Osteoblast (primary cell): ENCODE measurements around the gene MGAT2. TPM values are rescaled to one million over a fixed set of nuclear protein-coding genes. Genes with fewer than 3 reads are reported as not detected.
A peak's percentile ranks its signal among the peaks of the same experiment; 100 is the strongest.
"Not testable (repeated sequence)": the region's sequence is repeated elsewhere in the genome, so short reads cannot be mapped to it uniquely, and the experiment has no call there.

Experiments
- DNase-seq: peaks from one replicate; pipeline ENCODE4 v3.0.0; 2011; ENCODE audit warnings: low spot score, mixed read lengths; ENCODE audit not compliant: insufficient read length; ENCODE audit errors: missing footprints
- H2AFZ ChIP-seq: 2 replicates; pipeline ENCODE4 v1.6.0; 2011; ENCODE audit warnings: mild to moderate bottlenecking, low read length
- H3K27ac ChIP-seq: 2 replicates; pipeline ENCODE4 v1.5.1; 2011; ENCODE audit warnings: mild to moderate bottlenecking, low read depth, low read length, moderate library complexity
- H3K27me3 ChIP-seq: 2 replicates; pipeline ENCODE4 v1.6.0; 2012; ENCODE audit warnings: mild to moderate bottlenecking, control low read depth, inconsistent platforms, low read length, moderate library complexity; ENCODE audit not compliant: insufficient read depth
- H3K36me3 ChIP-seq: 2 replicates; pipeline ENCODE4 v1.5.1; 2011; ENCODE audit warnings: mild to moderate bottlenecking, low read length, control low read depth, moderate library complexity; ENCODE audit not compliant: insufficient read depth
- H3K4me1 ChIP-seq: 2 replicates; pipeline ENCODE4 v1.5.1; 2011; ENCODE audit warnings: mild to moderate bottlenecking, low read length, control low read depth, moderate library complexity; ENCODE audit not compliant: insufficient read depth
- H3K4me2 ChIP-seq: 2 replicates; pipeline ENCODE4 v1.6.0; 2011; ENCODE audit warnings: mild to moderate bottlenecking, low read length; ENCODE audit not compliant: insufficient read depth
- H3K4me3 ChIP-seq: fragments of 200-600 bp; sonication (generic); 3 replicates; pipeline ENCODE4 v1.5.1; 2012; ENCODE audit warnings: mild to moderate bottlenecking, low read length, inconsistent platforms; ENCODE audit not compliant: insufficient read depth
- H3K79me2 ChIP-seq: 2 replicates; pipeline ENCODE4 v1.6.0; 2012; ENCODE audit warnings: mild to moderate bottlenecking, low read length, control low read depth, inconsistent platforms; ENCODE audit not compliant: insufficient read depth
- H3K9me3 ChIP-seq: 2 replicates; pipeline ENCODE4 v1.5.1; 2011; ENCODE audit warnings: low read depth, low read length, control low read depth
- H4K20me1 ChIP-seq: 2 replicates; pipeline ENCODE4 v1.6.0; 2012; ENCODE audit warnings: mild to moderate bottlenecking, low read length, control low read depth; ENCODE audit not compliant: insufficient read depth
- CTCF ChIP-seq: IDR thresholded peaks from 2 replicates; pipeline ENCODE4 v1.5.1; 2011; ENCODE audit warnings: mild to moderate bottlenecking, low read depth, low read length, moderate library complexity; ENCODE audit errors: extremely low read depth
- total RNA-seq: library from RNA; depleted of rRNA; stranded (reverse); fragments of >200 nt; gene quantifications from 2 replicates; pipeline ENCODE4 v1.2.3, GENCODE V29; 2012

The MGAT2 gene
- total RNA-seq, 1 donor: 63.0 TPM

GRCh38 chr14:49584058-49584457, 36.5 kb upstream of the MGAT2 start:
- Histone ChIP-seq H3K36me3 (peaks cover 31% of the 10 kb centered on the region), H3K4me2 (peak overlapping the region; percentile 82), H3K27ac (peak overlapping the region; percentile 93), H3K4me1 (peaks cover 22% of the 10 kb centered on the region), H3K9me3 (no peaks in the 10 kb centered on the region), H3K4me3 (peak overlapping the region; percentile 93), H3K27me3 (no peaks in the 10 kb centered on the region), H2AFZ (no peak overlapping the region), H3K79me2 (peaks cover 67% of the 10 kb centered on the region), H4K20me1 (peaks cover 39% of the 10 kb centered on the region)
- TF ChIP-seq CTCF: no peak
- DNase-seq: no peak

- peak overlapping the region; percentile 93 for H3K4me3 ChIP-seq
- DNase-seq: not testable (repeated sequence)
These were observed 35.5 kb upstream of the MGAT2 start for GRCh38 chr14:49584981-49585640.

GRCh38 chr14:49585803-49586672, 34.6 kb upstream of the MGAT2 start, which contains the start of gene RPS29:
Gene RPS29, minus strand, starts transcription at chr14:49586380. Its CDS starts 34 bp downstream, at chr14:49586346.
- Histone ChIP-seq H3K4me2 (peak within 1 kb of the TSS; percentile 82), H2AFZ (peak within 1 kb of the TSS; percentile 74), H3K4me1 (peaks cover 18% of the 10 kb centered on the region), H3K27me3 (no peaks in the 10 kb centered on the region), H3K9me3 (no peaks in the 10 kb centered on the region), H3K36me3 (peaks cover 31% of the 10 kb centered on the region), H3K27ac (peak within 1 kb of the TSS; percentile 93), H4K20me1 (peaks cover 28% of the 10 kb centered on the region), H3K79me2 (peaks cover 52% of the 10 kb centered on the region), H3K4me3 (peak within 1 kb of the TSS; percentile 93)
- DNase-seq: peak; percentile 92
- TF ChIP-seq CTCF: no peak

More at GRCh38 chr14:49584981-49585640, 35.5 kb upstream of the MGAT2 start:
- peaks cover 31% of the 10 kb centered on the region for H3K36me3 ChIP-seq
- peak overlapping the region; percentile 93 for H3K27ac ChIP-seq
- not testable (repeated sequence) for H3K27me3 ChIP-seq, H2AFZ ChIP-seq, H3K9me3 ChIP-seq
- peaks cover 57% of the 10 kb centered on the region for H3K79me2 ChIP-seq
- peaks cover 21% of the 10 kb centered on the region for H3K4me1 ChIP-seq
- H3K4me2 ChIP-seq: peak overlapping the region; percentile 82
- peaks cover 30% of the 10 kb centered on the region for H4K20me1 ChIP-seq

GRCh38 chr14:49586673-49587460, 33.7 kb upstream of the MGAT2 start:
- H3K27me3 ChIP-seq: no peaks in the 10 kb centered on the region
- peak overlapping the region; percentile 73 for H3K4me2 ChIP-seq
- peaks cover 28% of the 10 kb centered on the region for H4K20me1 ChIP-seq
- H3K79me2 ChIP-seq: peaks cover 43% of the 10 kb centered on the region
- peaks cover 31% of the 10 kb centered on the region for H3K36me3 ChIP-seq
- peak overlapping the region; percentile 36 for H2AFZ ChIP-seq
- peak overlapping the region; percentile 93 for H3K4me3 ChIP-seq
- DNase-seq: peak; percentile 79
- H3K4me1 ChIP-seq: peaks cover 18% of the 10 kb centered on the region
- H3K9me3 ChIP-seq: no peaks in the 10 kb centered on the region
- TF ChIP-seq CTCF: peak; percentile 83
- H3K27ac ChIP-seq: peak overlapping the region; percentile 24
